Peyer's patch (tissue), 4 donors: ENCODE data around the gene EXOG.

Experiments used
- POLR2A ChIP-seq, 2 donors: fragments of 450-650 bp; IDR thresholded peaks; one replicate each; pipeline ENCODE4 v1.5.1; 2017; ENCODE audit warnings: antibody characterized with exemption in 2 of 2, mild to moderate bottlenecking in 2 of 2, moderate library complexity in 2 of 2
- TF ChIP-seq, protein P1 (sequence below), 6 experiments: fragments of 450-650 bp in 4 of 6; fragments of 200-600 bp in 2 of 6; sonication (generic) in 1 of 6; IDR thresholded peaks; one replicate each; pipeline ENCODE4 v1.5.1; 2017 to 2019; ENCODE audit warnings: antibody characterized with exemption in 6 of 6, mild to moderate bottlenecking in 3 of 6, moderate library complexity in 1 of 6

DNA sequence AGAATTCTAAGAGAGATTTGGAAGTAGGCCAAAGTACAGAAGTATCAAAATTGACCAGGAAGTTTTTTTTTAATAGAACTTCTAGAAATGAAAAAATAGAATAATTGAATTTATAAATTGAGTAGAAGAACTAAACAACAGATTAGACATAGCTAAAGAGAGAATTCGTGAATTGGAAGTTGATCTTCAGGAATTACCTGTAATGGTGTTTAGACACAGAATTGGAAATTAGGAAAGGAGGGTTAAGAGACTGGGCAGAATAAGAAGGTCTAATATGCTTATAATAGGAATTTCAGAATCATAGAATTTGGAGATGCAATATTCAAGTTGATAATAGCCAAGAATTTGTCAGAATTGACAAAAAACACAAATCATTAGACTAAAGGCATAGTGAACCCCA lies 26.3 kb upstream of the EXOG start:
- TF ChIP-seq, protein P1, sequence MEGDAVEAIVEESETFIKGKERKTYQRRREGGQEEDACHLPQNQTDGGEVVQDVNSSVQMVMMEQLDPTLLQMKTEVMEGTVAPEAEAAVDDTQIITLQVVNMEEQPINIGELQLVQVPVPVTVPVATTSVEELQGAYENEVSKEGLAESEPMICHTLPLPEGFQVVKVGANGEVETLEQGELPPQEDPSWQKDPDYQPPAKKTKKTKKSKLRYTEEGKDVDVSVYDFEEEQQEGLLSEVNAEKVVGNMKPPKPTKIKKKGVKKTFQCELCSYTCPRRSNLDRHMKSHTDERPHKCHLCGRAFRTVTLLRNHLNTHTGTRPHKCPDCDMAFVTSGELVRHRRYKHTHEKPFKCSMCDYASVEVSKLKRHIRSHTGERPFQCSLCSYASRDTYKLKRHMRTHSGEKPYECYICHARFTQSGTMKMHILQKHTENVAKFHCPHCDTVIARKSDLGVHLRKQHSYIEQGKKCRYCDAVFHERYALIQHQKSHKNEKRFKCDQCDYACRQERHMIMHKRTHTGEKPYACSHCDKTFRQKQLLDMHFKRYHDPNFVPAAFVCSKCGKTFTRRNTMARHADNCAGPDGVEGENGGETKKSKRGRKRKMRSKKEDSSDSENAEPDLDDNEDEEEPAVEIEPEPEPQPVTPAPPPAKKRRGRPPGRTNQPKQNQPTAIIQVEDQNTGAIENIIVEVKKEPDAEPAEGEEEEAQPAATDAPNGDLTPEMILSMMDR (IDR thresholded peaks at IDR 0.05): no peak
- no peak for TF ChIP-seq POLR2A (IDR thresholded peaks at IDR 0.05)
